Activated T-cell treated with anti-CD3 and anti-CD28 coated beads, Interleukin-2, amount 50 U/mL, for 72 hours (primary cell): ENCODE data around the gene SUMO1. TPM values are rescaled to one million over a fixed set of nuclear protein-coding genes. Genes with fewer than 3 reads are reported as not detected.
"Not testable (repeated sequence)": the region's sequence is repeated elsewhere in the genome, so short reads cannot be mapped to it uniquely, and the experiment has no call there.

Source experiments
- ATAC-seq, 2 donors: fragments of 150-1000 bp; cut with Tn5 transposase; replicated peaks in 1 of 2; 2 replicates each; pipeline ENCODE4 v1.10.0; 2021; ENCODE audit warnings: moderate library complexity in 2 of 2, mild to moderate bottlenecking in 1 of 2
- DNase-seq, 2 donors: peaks; one replicate each; pipeline ENCODE4 v3.0.0; 2021 to 2022; ENCODE audit warnings: mixed read lengths in 1 of 2
- H3K27ac Mint-ChIP-seq: one replicate; pipeline ENCODE4 v1.8.0; 2022; ENCODE audit warnings: mild to moderate bottlenecking, moderate library complexity, mixed read lengths
- H3K27me3 Mint-ChIP-seq: one replicate; pipeline ENCODE4 v1.8.0; 2022; ENCODE audit warnings: low read depth, mixed read lengths
- H3K36me3 Mint-ChIP-seq, 2 donors: one replicate each; pipeline ENCODE4 v1.8.0; 2022; ENCODE audit warnings: mixed read lengths in 2 of 2, mild to moderate bottlenecking in 1 of 2; ENCODE audit not compliant: insufficient read depth in 2 of 2
- H3K4me1 Mint-ChIP-seq: one replicate; pipeline ENCODE4 v1.8.0; 2022; ENCODE audit warnings: low read depth, mixed read lengths
- H3K4me3 Mint-ChIP-seq, 2 donors: one replicate each; pipeline ENCODE4 v1.8.0; 2022; ENCODE audit warnings: mild to moderate bottlenecking in 2 of 2, mixed read lengths in 2 of 2, moderate library complexity in 2 of 2
- H3K9me3 Mint-ChIP-seq, 2 donors: one replicate each; pipeline ENCODE4 v1.8.0; 2022; ENCODE audit warnings: mixed read lengths in 2 of 2
- total RNA-seq, 2 donors: library from RNA; stranded (reverse); gene quantifications; one replicate each; pipeline ENCODE4 v1.2.3, GENCODE V29; 2022

The SUMO1 gene
- total RNA-seq, 2 donors from 2014 or later, result 88.7 to 100 TPM

GRCh38 chr2:202249521-202250253 lies 11.3 kb upstream of the SUMO1 start:
- ATAC-seq, result no peak
- no peak for DNase-seq
- H3K9me3 Mint-ChIP-seq, result no peaks in the 10 kb centered on the region
- peaks cover 6% of the 10 kb centered on the region for H3K4me1 Mint-ChIP-seq
- no peak overlapping the region for H3K4me3 Mint-ChIP-seq
- no peaks in the 10 kb centered on the region for H3K27me3 Mint-ChIP-seq
- no peak overlapping the region for H3K27ac Mint-ChIP-seq
- no peaks in the 10 kb centered on the region for H3K36me3 Mint-ChIP-seq

- not testable (repeated sequence) for H3K4me3 Mint-ChIP-seq, H3K27me3 Mint-ChIP-seq, H3K27ac Mint-ChIP-seq, DNase-seq, H3K4me1 Mint-ChIP-seq, ATAC-seq, H3K9me3 Mint-ChIP-seq, H3K36me3 Mint-ChIP-seq
Measured at GRCh38 chr2:202247710-202248109, 9.3 kb upstream of the SUMO1 start.

GRCh38 chr2:202237787-202238233 lies 587 bp downstream of the SUMO1 start:
- H3K36me3 Mint-ChIP-seq, result peaks cover 5 to 7% of the 10 kb centered on the region in 2 donors

GRCh38 chr2:202221873-202222272 lies 16.5 kb downstream of the SUMO1 start:
- Mint-ChIP-seq H3K36me3 (peaks cover 7 to 23% of the 10 kb centered on the region in 2 donors), H3K27ac (no peak overlapping the region), H3K4me1 (peaks cover 10% of the 10 kb centered on the region), H3K27me3 (no peaks in the 10 kb centered on the region), H3K9me3 (no peaks in the 10 kb centered on the region), H3K4me3 (no peak overlapping the region)
- ATAC-seq (no peak), DNase-seq (no peak)

More at GRCh38 chr2:202237787-202238233, 587 bp downstream of the SUMO1 start:
- peak overlapping the region; percentile 93 to 99 for H3K4me3 Mint-ChIP-seq
- peak overlapping the region; percentile 72 for H3K27ac Mint-ChIP-seq
- DNase-seq (no peak), ATAC-seq (peak; percentile 46 to 49)
- no peaks in the 10 kb centered on the region for H3K9me3 Mint-ChIP-seq
- H3K27me3 Mint-ChIP-seq, result no peaks in the 10 kb centered on the region
- H3K4me1 Mint-ChIP-seq, result peaks cover 48% of the 10 kb centered on the region

- H3K4me1 Mint-ChIP-seq, result no peaks in the 10 kb centered on the region
- no peak overlapping the region for H3K27ac Mint-ChIP-seq
- DNase-seq, result no peak
- H3K9me3 Mint-ChIP-seq, result no peaks in the 10 kb centered on the region
- peaks cover 2 to 14% of the 10 kb centered on the region in 2 donors for H3K36me3 Mint-ChIP-seq
- ATAC-seq, result no peak
- H3K27me3 Mint-ChIP-seq, result no peaks in the 10 kb centered on the region
- no peak overlapping the region for H3K4me3 Mint-ChIP-seq
Measured at GRCh38 chr2:202215179-202215578, 23.2 kb downstream of the SUMO1 start.

GRCh38 chr2:202208526-202208925 lies 29.9 kb downstream of the SUMO1 start:
- ATAC-seq (no peak), DNase-seq (no peak)
- Mint-ChIP-seq H3K36me3 (peaks cover 4 to 17% of the 10 kb centered on the region in 2 donors), H3K4me1 (no peaks in the 10 kb centered on the region), H3K4me3 (no peak overlapping the region), H3K9me3 (no peaks in the 10 kb centered on the region), H3K27me3 (no peaks in the 10 kb centered on the region), H3K27ac (no peak overlapping the region)

GRCh38 chr2:202204855-202205254 lies 33.5 kb downstream of the SUMO1 start:
- no peak for DNase-seq
- no peak overlapping the region for H3K4me3 Mint-ChIP-seq
- peaks cover 4 to 13% of the 10 kb centered on the region in 2 donors for H3K36me3 Mint-ChIP-seq
- H3K27ac Mint-ChIP-seq, result peak overlapping the region; percentile 76
- ATAC-seq, result no peak
- no peaks in the 10 kb centered on the region for H3K4me1 Mint-ChIP-seq
- no peaks in the 10 kb centered on the region for H3K27me3 Mint-ChIP-seq
- no peaks in the 10 kb centered on the region for H3K9me3 Mint-ChIP-seq

- no peak for ATAC-seq
- H3K4me3 Mint-ChIP-seq, result no peak overlapping the region
Measured at GRCh38 chr2:202203348-202203747, 35.0 kb downstream of the SUMO1 start.

GRCh38 chr2:202201220-202202160 lies 36.9 kb downstream of the SUMO1 start:
- peaks cover 11% of the 10 kb centered on the region for H3K27me3 Mint-ChIP-seq
- H3K36me3 Mint-ChIP-seq, result peaks cover 0 to under 1% of the 10 kb centered on the region in 2 donors
- H3K27ac Mint-ChIP-seq, result no peak overlapping the region
- DNase-seq (no peak), ATAC-seq (no peak)
- no peaks in the 10 kb centered on the region for H3K9me3 Mint-ChIP-seq
- no peaks in the 10 kb centered on the region for H3K4me1 Mint-ChIP-seq
- no peak overlapping the region for H3K4me3 Mint-ChIP-seq

More at GRCh38 chr2:202203348-202203747, 35.0 kb downstream of the SUMO1 start:
- Mint-ChIP-seq H3K27ac (no peak overlapping the region), H3K27me3 (no peaks in the 10 kb centered on the region), H3K4me1 (no peaks in the 10 kb centered on the region), H3K9me3 (no peaks in the 10 kb centered on the region), H3K36me3 (peaks cover 2 to 8% of the 10 kb centered on the region in 2 donors)
- no peak for DNase-seq

GRCh38 chr2:202196727-202197126 lies 41.7 kb downstream of the SUMO1 start:
- Mint-ChIP-seq H3K9me3 (no peaks in the 10 kb centered on the region), H3K27me3 (peaks cover 12% of the 10 kb centered on the region), H3K4me1 (no peaks in the 10 kb centered on the region), H3K4me3 (no peak overlapping the region), H3K27ac (peak overlapping the region; percentile 10), H3K36me3 (no peaks in the 10 kb centered on the region)
- DNase-seq (no peak), ATAC-seq (no peak)

- no peaks in the 10 kb centered on the region for H3K36me3 Mint-ChIP-seq
- ATAC-seq, result no peak
- peaks cover 12% of the 10 kb centered on the region for H3K27me3 Mint-ChIP-seq
Measured at GRCh38 chr2:202194418-202194817, 44.0 kb downstream of the SUMO1 start.

GRCh38 chr2:202193881-202194353 lies 44.5 kb downstream of the SUMO1 start:
- no peak for ATAC-seq
- H3K27me3 Mint-ChIP-seq, result peaks cover 12% of the 10 kb centered on the region
- H3K36me3 Mint-ChIP-seq, result no peaks in the 10 kb centered on the region
- no peaks in the 10 kb centered on the region for H3K4me1 Mint-ChIP-seq
- no peak overlapping the region for H3K27ac Mint-ChIP-seq
- no peak overlapping the region for H3K4me3 Mint-ChIP-seq
- no peaks in the 10 kb centered on the region for H3K9me3 Mint-ChIP-seq
- no peak for DNase-seq

More at GRCh38 chr2:202194418-202194817, 44.0 kb downstream of the SUMO1 start:
- DNase-seq, result no peak
- H3K9me3 Mint-ChIP-seq, result no peaks in the 10 kb centered on the region
- no peaks in the 10 kb centered on the region for H3K4me1 Mint-ChIP-seq
- H3K27ac Mint-ChIP-seq, result no peak overlapping the region
- H3K4me3 Mint-ChIP-seq, result no peak overlapping the region

- H3K27me3 Mint-ChIP-seq, result peaks cover 12% of the 10 kb centered on the region
- H3K9me3 Mint-ChIP-seq, result no peaks in the 10 kb centered on the region
- no peak overlapping the region for H3K4me3 Mint-ChIP-seq
- ATAC-seq (no peak), DNase-seq (no peak)
- H3K36me3 Mint-ChIP-seq, result no peaks in the 10 kb centered on the region
- H3K4me1 Mint-ChIP-seq, result no peaks in the 10 kb centered on the region
- H3K27ac Mint-ChIP-seq, result no peak overlapping the region
Measured at GRCh38 chr2:202193305-202193704, 45.1 kb downstream of the SUMO1 start.
